Skin epidermis (tissue), 12 donors: ENCODE results near the gene CRLF1.
"Not testable (repeated sequence)": the region's sequence is repeated elsewhere in the genome, so short reads cannot be mapped to it uniquely, and the experiment has no call there.

Experiments used
- H3K27ac ChIP-seq, 21 experiments: fragments of 200-600 bp; sonication (generic) in 11 of 21; one replicate each; pipeline ENCODE4 v1.5.0; 2020; ENCODE audit warnings: mild to moderate bottlenecking in 3 of 21, inconsistent platforms in 2 of 21, moderate library complexity in 2 of 21
- H3K4me3 ChIP-seq, 7 experiments: fragments of 200-600 bp; sonication (generic) in 2 of 7; one replicate each; pipeline ENCODE4 v1.5.0; 2020; ENCODE audit warnings: inconsistent platforms in 2 of 7, mild to moderate bottlenecking in 2 of 7, moderate library complexity in 1 of 7

The CRLF1 gene

GRCh38 chr19:18611327-18612050, 4.9 kb upstream of the CRLF1 start:
- Histone ChIP-seq H3K4me3 (peak overlapping the region in 1 of 7 experiments; percentile 8), H3K27ac (no peak overlapping the region)

- Histone ChIP-seq H3K4me3 (no peak overlapping the region), H3K27ac (no peak overlapping the region)
Observed at GRCh38 chr19:18610556-18611326, 4.1 kb upstream of the CRLF1 start.

- H3K27ac ChIP-seq = no peak overlapping the region
Observed at GRCh38 chr19:18610245-18610555, 3.6 kb upstream of the CRLF1 start.

GRCh38 chr19:18609717-18610051, 3.1 kb upstream of the CRLF1 start:
- Histone ChIP-seq H3K27ac (no peak overlapping the region), H3K4me3 (no peak overlapping the region)

More at GRCh38 chr19:18610245-18610555, 3.6 kb upstream of the CRLF1 start:
- H3K4me3 ChIP-seq = no peak overlapping the region

- H3K27ac ChIP-seq = no peak overlapping the region
- no peak overlapping the region for H3K4me3 ChIP-seq
Observed at GRCh38 chr19:18608805-18609716, 2.5 kb upstream of the CRLF1 start.

- Histone ChIP-seq H3K27ac (no peak overlapping the region), H3K4me3 (no peak overlapping the region)
Observed at GRCh38 chr19:18608102-18608804, 1.7 kb upstream of the CRLF1 start.

- Histone ChIP-seq H3K27ac (peak overlapping the region in 2 of 21 experiments; percentile 8 to 33), H3K4me3 (peak overlapping the region in 1 of 7 experiments; percentile 4)
Observed at GRCh38 chr19:18607226-18608101, 865 bp upstream of the CRLF1 start.

- peak overlapping the region in 5 of 7 experiments; percentile 14 to 34 (median 22) for H3K4me3 ChIP-seq
- H3K27ac ChIP-seq = peak overlapping the region in 1 of 21 experiments; percentile 63
Observed at GRCh38 chr19:18605546-18606280, 886 bp downstream of the CRLF1 start.

- H3K4me3 ChIP-seq = no peak overlapping the region
- H3K27ac ChIP-seq = no peak overlapping the region
Observed at GRCh38 chr19:18605196-18605545, 1.4 kb downstream of the CRLF1 start.

GRCh38 chr19:18604820-18605159, 1.8 kb downstream of the CRLF1 start:
- no peak overlapping the region for H3K4me3 ChIP-seq
- no peak overlapping the region for H3K27ac ChIP-seq

GRCh38 chr19:18603958-18604819, 2.4 kb downstream of the CRLF1 start:
- H3K27ac ChIP-seq = no peak overlapping the region
- H3K4me3 ChIP-seq = no peak overlapping the region

GRCh38 chr19:18603255-18603957, 3.2 kb downstream of the CRLF1 start:
- no peak overlapping the region for H3K27ac ChIP-seq
- H3K4me3 ChIP-seq = no peak overlapping the region

GRCh38 chr19:18601875-18602274, 4.7 kb downstream of the CRLF1 start:
- Histone ChIP-seq H3K27ac (no peak overlapping the region), H3K4me3 (no peak overlapping the region)

GRCh38 chr19:18600692-18601397, 5.8 kb downstream of the CRLF1 start:
- not testable (repeated sequence) for H3K27ac ChIP-seq, H3K4me3 ChIP-seq

GRCh38 chr19:18599485-18599884, 7.1 kb downstream of the CRLF1 start:
- Histone ChIP-seq H3K27ac (no peak overlapping the region), H3K4me3 (no peak overlapping the region)
